ENCODE data around the gene CNTNAP2. TPM values are rescaled to one million over a fixed set of nuclear protein-coding genes. Genes with fewer than 3 reads are reported as not detected.
A peak's percentile ranks its signal among the peaks of the same experiment; 100 is the strongest.

CNTNAP2 gene
- total and polyA plus RNA-seq, 2 of the 8 experiments (the other 6 are each of a cell fraction or from before 2014, with no cell fraction given), result 27.9 to 71.0 TPM

DNA sequence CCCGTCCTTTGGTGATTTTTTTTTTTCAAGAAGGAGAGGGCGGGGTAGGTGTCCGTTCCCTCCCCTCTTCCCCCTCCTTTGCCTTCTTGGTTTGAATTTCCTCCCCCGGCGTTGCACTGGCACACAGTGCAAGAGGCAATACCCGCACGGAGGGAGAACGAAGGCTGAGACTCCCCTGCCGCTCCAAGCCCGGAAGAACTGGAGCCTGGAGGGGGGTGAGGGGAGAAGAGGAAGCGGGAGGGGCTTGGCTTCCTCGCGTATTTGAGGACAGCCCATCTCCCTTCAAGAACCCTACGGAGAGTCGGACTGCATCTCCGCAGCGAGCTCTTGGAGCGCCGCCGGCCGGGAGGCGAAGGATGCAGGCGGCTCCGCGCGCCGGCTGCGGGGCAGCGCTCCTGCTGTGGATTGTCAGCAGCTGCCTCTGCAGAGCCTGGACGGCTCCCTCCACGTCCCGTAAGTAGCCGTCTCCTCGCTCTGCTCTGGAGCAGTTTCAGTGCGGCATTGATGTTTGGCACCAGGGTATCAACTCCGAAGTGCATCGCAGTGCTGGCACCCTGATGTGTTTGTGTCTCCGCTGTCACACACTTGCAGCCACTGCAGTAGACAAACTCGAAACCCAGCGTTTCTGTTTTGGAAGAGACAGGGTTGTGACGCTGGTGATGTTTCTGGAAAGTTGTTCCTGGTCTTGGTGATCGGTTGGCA lies at the start of gene CNTNAP2 (continued):
- TF ChIP-seq HDAC2 (IDR thresholded peaks at IDR 0.05; ENCODE audit: borderline replicate concordance in 1 of 2, low read depth in 2 of 2, low read length in 2 of 2) (peak in 1 of 2 experiments; percentile 39; a peak in 1 of 4 replicates), POLR2AphosphoS5 (IDR thresholded peaks at IDR 0.05; ENCODE audit: low read depth, low read length) (no peak), RBBP5 (IDR thresholded peaks at IDR 0.05; ENCODE audit: borderline replicate concordance, low read depth, low read length) (peak; percentile 74; the same call in 1 of the 2 replicates), EZH2 (IDR thresholded peaks at IDR 0.05; ENCODE audit: low read depth, low read length, severe bottlenecking) (no peak), KDM4A (IDR thresholded peaks at IDR 0.05; ENCODE audit: low read depth, low read length, severe bottlenecking) (peak; percentile 68), GTF2F1 (IDR thresholded peaks at IDR 0.05; ENCODE audit: borderline replicate concordance, low read depth, low read length) (no peak), POU5F1 (IDR thresholded peaks at IDR 0.05; ENCODE audit: low read depth, low read length) (no peak), RAD21 (IDR thresholded peaks at IDR 0.05 in 1 of 2, conservative IDR thresholded peaks at IDR 0.05 in 1 of 2; ENCODE audit: low read depth in 2 of 2, low read length in 2 of 2) (peak in 1 of 2 experiments; percentile 0; a peak in 1 of 4 replicates), SIRT6 (IDR thresholded peaks at IDR 0.05; ENCODE audit: low read length) (no peak), TBP (IDR thresholded peaks at IDR 0.05; ENCODE audit: low read depth, low read length) (peak; percentile 52; the same call in 1 of the 2 replicates)
- TF ChIP-seq, protein P1, sequence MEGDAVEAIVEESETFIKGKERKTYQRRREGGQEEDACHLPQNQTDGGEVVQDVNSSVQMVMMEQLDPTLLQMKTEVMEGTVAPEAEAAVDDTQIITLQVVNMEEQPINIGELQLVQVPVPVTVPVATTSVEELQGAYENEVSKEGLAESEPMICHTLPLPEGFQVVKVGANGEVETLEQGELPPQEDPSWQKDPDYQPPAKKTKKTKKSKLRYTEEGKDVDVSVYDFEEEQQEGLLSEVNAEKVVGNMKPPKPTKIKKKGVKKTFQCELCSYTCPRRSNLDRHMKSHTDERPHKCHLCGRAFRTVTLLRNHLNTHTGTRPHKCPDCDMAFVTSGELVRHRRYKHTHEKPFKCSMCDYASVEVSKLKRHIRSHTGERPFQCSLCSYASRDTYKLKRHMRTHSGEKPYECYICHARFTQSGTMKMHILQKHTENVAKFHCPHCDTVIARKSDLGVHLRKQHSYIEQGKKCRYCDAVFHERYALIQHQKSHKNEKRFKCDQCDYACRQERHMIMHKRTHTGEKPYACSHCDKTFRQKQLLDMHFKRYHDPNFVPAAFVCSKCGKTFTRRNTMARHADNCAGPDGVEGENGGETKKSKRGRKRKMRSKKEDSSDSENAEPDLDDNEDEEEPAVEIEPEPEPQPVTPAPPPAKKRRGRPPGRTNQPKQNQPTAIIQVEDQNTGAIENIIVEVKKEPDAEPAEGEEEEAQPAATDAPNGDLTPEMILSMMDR (IDR thresholded peaks at IDR 0.05; ENCODE audit: control extremely low read depth in 1 of 3, insufficient read depth in 1 of 3, low read depth in 1 of 3, low read length in 3 of 3), result no peak
